Measurements from ENCODE around the gene YIPF3.
"Not testable (repeated sequence)": the region's sequence is repeated elsewhere in the genome, so short reads cannot be mapped to it uniquely, and the experiment has no call there.

Gene YIPF3

DNA sequence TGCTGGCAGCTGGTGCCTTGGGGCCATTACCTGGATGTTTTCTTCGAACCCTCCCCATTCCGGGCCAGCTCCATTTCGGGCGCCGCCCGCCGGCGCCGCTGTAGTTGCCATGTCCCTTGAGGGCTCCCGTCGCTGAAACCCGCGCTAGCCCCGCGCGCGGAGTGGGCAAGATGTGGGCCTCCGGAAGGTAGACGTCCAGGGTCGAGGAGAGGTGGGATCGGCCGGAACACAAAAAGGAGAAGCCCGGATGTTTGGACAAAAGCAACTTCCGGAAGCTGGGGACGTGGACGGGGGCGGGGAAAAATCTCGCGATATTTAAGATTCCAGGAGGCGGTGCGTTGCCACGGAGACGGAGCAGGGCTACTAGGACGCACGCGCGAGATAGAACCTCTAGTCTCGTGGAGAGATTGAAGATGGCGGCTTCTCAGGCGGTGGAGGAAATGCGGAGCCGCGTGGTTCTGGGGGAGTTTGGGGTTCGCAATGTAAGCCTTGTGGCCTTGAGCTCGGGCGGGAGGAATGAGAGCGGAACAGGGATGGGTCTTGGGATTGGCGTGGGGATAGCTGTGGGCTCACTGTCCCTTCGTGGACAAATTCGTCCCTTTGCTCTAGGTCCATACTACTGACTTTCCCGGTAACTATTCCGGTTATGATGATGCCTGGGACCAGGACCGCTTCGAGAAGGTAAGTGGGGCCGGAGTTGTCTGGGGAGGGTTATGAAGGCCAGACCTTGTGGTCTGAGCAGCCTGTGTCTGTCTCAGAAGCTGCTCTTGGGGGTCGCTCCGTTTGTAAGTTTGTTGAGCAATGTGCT is at the start of gene YIPF3, which contains the start of gene POLR1C:
Gene YIPF3 (minus strand): TSS at position 230 of the 808 bp plus-strand sequence. CDS start 119 bp downstream, at position 111.
Gene POLR1C (plus strand): TSS at position 393 of the 808 bp plus-strand sequence. CDS start 21 bp downstream, at position 414.
- Histone ChIP-seq H3K4me3 (peak within 1 kb of the TSS; percentile 60 to 85), H3K9me3 (no peaks in the 10 kb centered on the region), H3K4me1 (peaks cover 0 to 43% (median 30%) of the 10 kb centered on the region in 4 donors), H3K27me3 (no peaks in the 10 kb centered on the region), H3K27ac (peak within 1 kb of the TSS; percentile 79 to 85), H3K36me3 (peaks cover 22 to 64% (median 49%) of the 10 kb centered on the region in 3 donors)
- intact Hi-C loops (cut with DNase I; ENCODE audit: low total_unique reads): no loop called here
- TF ChIP-seq, protein P1, sequence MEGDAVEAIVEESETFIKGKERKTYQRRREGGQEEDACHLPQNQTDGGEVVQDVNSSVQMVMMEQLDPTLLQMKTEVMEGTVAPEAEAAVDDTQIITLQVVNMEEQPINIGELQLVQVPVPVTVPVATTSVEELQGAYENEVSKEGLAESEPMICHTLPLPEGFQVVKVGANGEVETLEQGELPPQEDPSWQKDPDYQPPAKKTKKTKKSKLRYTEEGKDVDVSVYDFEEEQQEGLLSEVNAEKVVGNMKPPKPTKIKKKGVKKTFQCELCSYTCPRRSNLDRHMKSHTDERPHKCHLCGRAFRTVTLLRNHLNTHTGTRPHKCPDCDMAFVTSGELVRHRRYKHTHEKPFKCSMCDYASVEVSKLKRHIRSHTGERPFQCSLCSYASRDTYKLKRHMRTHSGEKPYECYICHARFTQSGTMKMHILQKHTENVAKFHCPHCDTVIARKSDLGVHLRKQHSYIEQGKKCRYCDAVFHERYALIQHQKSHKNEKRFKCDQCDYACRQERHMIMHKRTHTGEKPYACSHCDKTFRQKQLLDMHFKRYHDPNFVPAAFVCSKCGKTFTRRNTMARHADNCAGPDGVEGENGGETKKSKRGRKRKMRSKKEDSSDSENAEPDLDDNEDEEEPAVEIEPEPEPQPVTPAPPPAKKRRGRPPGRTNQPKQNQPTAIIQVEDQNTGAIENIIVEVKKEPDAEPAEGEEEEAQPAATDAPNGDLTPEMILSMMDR (IDR thresholded peaks at IDR 0.05): no peak
- peak; percentile 97 to 99 for DNase-seq

DNA sequence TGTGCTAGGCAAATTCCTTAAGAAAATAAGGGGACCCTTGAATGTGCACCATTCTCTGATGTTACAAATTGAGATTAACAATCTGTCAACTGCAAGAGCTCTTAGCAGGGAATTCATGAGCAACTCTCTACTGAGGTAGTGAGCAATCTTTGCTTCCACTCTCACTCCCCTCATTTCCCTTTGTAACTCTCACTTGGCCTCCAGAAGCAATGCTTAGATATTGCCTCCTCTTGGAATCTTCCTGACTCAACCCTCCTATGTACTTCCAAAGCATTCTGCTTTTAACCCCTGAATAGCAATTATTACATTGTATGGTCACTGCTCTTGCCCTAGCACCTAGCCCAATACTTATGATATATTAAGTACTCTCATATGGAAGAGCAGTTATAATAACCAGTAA is 42.6 kb upstream of the YIPF3 start:
- DNase-seq: no peak
- H3K9me3 ChIP-seq: no peaks in the 10 kb centered on the region
- no peaks in the 10 kb centered on the region for H3K4me1 ChIP-seq
- no peak overlapping the region for H3K4me3 ChIP-seq
- H3K27ac ChIP-seq: no peak overlapping the region
- TF ChIP-seq, protein P1 (IDR thresholded peaks at IDR 0.05): no peak
- no peaks in the 10 kb centered on the region for H3K27me3 ChIP-seq
- intact Hi-C loops (cut with DNase I; ENCODE audit: low total_unique reads): no loop called here
- H3K36me3 ChIP-seq: peaks cover 83 to 97% (median 95%) of the 10 kb centered on the region in 3 donors

DNA sequence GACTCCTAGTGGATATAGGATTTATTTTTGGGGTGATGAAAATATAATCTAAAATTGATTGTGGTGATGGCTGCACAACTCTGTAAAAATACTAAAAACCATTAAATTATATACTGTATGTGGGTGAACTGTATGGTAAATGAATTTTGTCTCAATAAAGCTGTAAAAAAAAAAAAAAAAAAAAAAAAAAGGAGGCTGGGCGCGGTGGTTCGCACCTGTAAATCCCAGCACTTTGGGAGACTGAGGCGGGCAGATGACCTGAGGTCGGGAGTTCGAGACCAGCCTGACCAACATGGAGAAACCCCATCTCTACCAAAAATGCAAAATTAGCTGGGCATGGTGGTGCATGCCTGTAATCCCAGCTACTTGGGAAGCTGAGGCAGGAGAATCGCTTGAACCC is 40.9 kb upstream of the YIPF3 start:
- H3K4me3 ChIP-seq; H3K27ac ChIP-seq; H3K9me3 ChIP-seq; H3K4me1 ChIP-seq; H3K27me3 ChIP-seq; intact Hi-C loops (cut with DNase I; ENCODE audit: low total_unique reads); DNase-seq: not testable (repeated sequence)
- H3K36me3 ChIP-seq: peaks cover 72 to 96% (median 95%) of the 10 kb centered on the region in 3 donors

DNA sequence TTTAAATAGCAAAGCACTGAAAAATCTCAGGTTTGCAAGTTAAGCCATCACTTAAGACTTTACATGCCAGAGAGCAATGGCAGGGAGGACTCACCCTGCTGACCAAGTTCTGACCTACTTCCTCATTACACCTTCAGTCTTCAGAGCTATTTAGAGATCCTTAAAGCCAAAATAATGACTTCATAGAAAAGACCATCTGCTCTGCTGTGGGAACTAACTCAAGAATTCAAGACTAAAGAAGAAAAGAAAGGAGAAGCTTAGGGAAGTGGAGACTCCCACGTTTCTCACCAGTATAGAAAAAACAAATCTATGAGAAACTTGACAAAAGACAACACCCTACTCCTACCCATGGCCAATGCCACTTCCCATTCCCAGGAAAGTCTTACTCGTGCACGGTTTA is 30.5 kb upstream of the YIPF3 start:
- Histone ChIP-seq H3K4me1 (no peaks in the 10 kb centered on the region), H3K36me3 (peaks cover 77 to 97% (median 86%) of the 10 kb centered on the region in 3 donors), H3K27ac (no peak overlapping the region), H3K27me3 (no peaks in the 10 kb centered on the region), H3K4me3 (no peak overlapping the region), H3K9me3 (no peaks in the 10 kb centered on the region)
- intact Hi-C loops (cut with DNase I; ENCODE audit: low total_unique reads): no loop called here
- TF ChIP-seq, protein P1 (IDR thresholded peaks at IDR 0.05): no peak
- DNase-seq: no peak

DNA sequence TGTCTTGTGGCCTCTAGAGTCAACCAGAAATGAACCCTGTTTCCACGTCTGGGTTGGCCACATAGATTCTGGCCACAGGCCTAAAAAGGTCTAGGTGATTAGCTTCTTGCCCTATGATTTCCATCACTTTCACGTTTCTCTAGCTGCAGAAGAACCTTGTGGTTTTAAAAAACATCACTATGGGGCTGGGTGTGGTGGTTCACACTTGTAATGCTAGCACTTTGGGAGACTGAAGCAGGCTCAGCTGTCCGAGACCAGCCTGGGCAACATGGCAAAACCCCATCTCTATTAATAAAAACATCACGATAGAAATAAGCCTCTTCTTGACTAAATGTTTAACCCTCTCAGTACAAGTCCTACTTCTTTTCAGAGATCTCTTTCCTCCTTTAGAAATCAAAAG is 27.7 kb upstream of the YIPF3 start:
- intact Hi-C loops (cut with DNase I; ENCODE audit: low total_unique reads): no loop called here
- H3K9me3 ChIP-seq: no peaks in the 10 kb centered on the region
- H3K36me3 ChIP-seq: peaks cover 74 to 93% (median 82%) of the 10 kb centered on the region in 3 donors
- no peak overlapping the region for H3K27ac ChIP-seq
- no peaks in the 10 kb centered on the region for H3K4me1 ChIP-seq
- H3K4me3 ChIP-seq: no peak overlapping the region
- TF ChIP-seq, protein P1 (IDR thresholded peaks at IDR 0.05): no peak
- no peak for DNase-seq
- no peaks in the 10 kb centered on the region for H3K27me3 ChIP-seq

DNA sequence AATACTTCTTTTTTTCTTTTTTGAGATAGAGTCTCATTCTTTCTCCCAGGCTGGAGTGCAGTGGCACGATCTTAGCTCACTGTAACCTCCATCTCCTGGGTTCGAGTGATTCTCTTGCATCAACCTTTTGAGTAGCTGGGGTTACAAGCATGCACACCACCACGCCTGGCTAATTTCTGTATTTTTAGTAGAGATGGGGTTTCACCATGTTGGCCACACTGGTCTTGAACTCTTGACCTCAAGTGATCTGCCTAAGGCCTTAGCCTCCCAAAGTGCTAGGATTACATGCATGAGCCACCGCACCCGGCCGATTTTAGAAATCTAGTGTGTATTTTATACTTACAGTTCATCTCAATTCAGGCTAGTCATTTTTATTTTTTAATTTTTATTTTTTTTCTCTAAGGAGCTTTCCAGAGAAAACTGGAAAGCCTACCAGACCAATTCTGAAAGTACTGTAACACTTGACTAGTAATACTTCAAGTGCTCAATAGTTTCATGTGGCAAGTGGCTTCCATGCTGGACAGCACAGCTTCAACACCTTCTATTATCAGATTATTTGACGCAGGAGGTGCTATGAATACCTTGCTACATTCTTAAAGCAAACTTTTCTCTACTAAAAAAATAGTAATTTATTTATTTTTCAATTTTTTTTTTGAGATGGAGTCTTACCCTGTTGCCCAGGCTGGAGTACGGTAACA is 25.2 kb upstream of the YIPF3 start:
- no peak overlapping the region for H3K4me3 ChIP-seq
- peaks cover 52 to 86% (median 78%) of the 10 kb centered on the region in 3 donors for H3K36me3 ChIP-seq
- no peak for DNase-seq
- no peak overlapping the region for H3K27ac ChIP-seq
- no peaks in the 10 kb centered on the region for H3K9me3 ChIP-seq
- TF ChIP-seq, protein P1 (IDR thresholded peaks at IDR 0.05): no peak
- H3K4me1 ChIP-seq: no peaks in the 10 kb centered on the region
- intact Hi-C loops (cut with DNase I; ENCODE audit: low total_unique reads): no loop called here
- H3K27me3 ChIP-seq: no peaks in the 10 kb centered on the region
